Panc1 (cell line): ENCODE measurements around the gene DCUN1D4. TPM values are rescaled to one million over a fixed set of nuclear protein-coding genes. Genes with fewer than 3 reads are reported as not detected.

ENCODE experiments used
- ATAC-seq: fragments of 200-7000 bp; cut with Tn5 transposase; 2 replicates; pipeline ENCODE4 v1.9.1; 2020; ENCODE audit warnings: mild to moderate bottlenecking, moderate library complexity
- BruUV-seq: library from RNA; stranded (reverse); fragments of 400-500 nt; replicated peaks from 2 replicates; lab custom pipeline; 2021; lab: Mats Ljungman, UMichigan
- CTCF ChIA-PET: fragments of 300-600 bp; sonication (Branson Sonifier 250); formaldehyde crosslinking; loops from one replicate; lab custom pipeline; 2022; ENCODE audit warnings: antibody characterized with exemption; lab: Charles Lee
- POLR2A ChIA-PET: fragments of 300-600 bp; sonication (Branson Sonifier 250); formaldehyde crosslinking; loops from one replicate; lab custom pipeline; 2022; ENCODE audit warnings: antibody characterized with exemption; lab: Charles Lee
- DNase-seq: peaks from one replicate; pipeline ENCODE4 v3.0.0-alpha.2; 2010; ENCODE audit warnings: low read depth, low spot score
- H3K27ac ChIP-seq: 2 replicates; pipeline ENCODE4 v1.5.1; 2011; ENCODE audit warnings: mild to moderate bottlenecking, low read length, inconsistent platforms
- H3K27me3 ChIP-seq: fragments of 200-500 bp; sonication (Bioruptor generic); 2 replicates; pipeline ENCODE4 v1.6.0; 2014; ENCODE audit warnings: low read length, inconsistent platforms; ENCODE audit not compliant: control insufficient read depth, insufficient read depth
- H3K36me3 ChIP-seq: fragments of 200-500 bp; sonication (Bioruptor generic); 2 replicates; pipeline ENCODE4 v1.5.1; 2014; ENCODE audit warnings: inconsistent platforms, mild to moderate bottlenecking, low read length, moderate library complexity; ENCODE audit not compliant: control insufficient read depth, insufficient read depth
- H3K4me1 ChIP-seq: 2 replicates; pipeline ENCODE4 v1.5.1; 2011; ENCODE audit warnings: inconsistent platforms, mild to moderate bottlenecking, low read length, moderate library complexity; ENCODE audit not compliant: control insufficient read depth, insufficient read depth
- H3K4me3 ChIP-seq, 2 experiments: 2 replicates each; pipeline ENCODE4 v1.5.1; 2011 to 2012; ENCODE audit warnings: low read depth in 2 of 2, low read length in 2 of 2, mild to moderate bottlenecking in 2 of 2, inconsistent platforms in 1 of 2, moderate library complexity in 1 of 2
- H3K9me3 ChIP-seq: fragments of 200-500 bp; sonication (Bioruptor generic); 2 replicates; pipeline ENCODE4 v1.5.1; 2014; ENCODE audit warnings: low read depth, mild to moderate bottlenecking, inconsistent platforms, low read length, moderate library complexity; ENCODE audit not compliant: control insufficient read depth, insufficient read depth
- POLR2AphosphoS5 ChIP-seq: IDR thresholded peaks from 2 replicates; pipeline ENCODE4 v1.6.1; 2012; ENCODE audit warnings: mild to moderate bottlenecking, low read depth, low read length, moderate library complexity
- SIN3A ChIP-seq: IDR thresholded peaks from 2 replicates; pipeline ENCODE4 v1.6.1; 2012; ENCODE audit warnings: low read depth, mild to moderate bottlenecking, low read length, moderate library complexity, borderline replicate concordance; ENCODE audit not compliant: insufficient read depth
- TCF7L2 ChIP-seq: IDR thresholded peaks from 2 replicates; pipeline ENCODE4 v1.6.1; 2011; ENCODE audit warnings: mild to moderate bottlenecking, low read depth, low read length, inconsistent platforms
- in situ Hi-C: cut with HindIII; loops from 2 replicates; pipeline ENCODE4 v1.10.0; 2016; ENCODE audit warnings: low sequenced_read_pairs, low pct_unique_long_range_greater_than_20kb
- intact Hi-C: fragments of 100-400 bp; cut with micrococcal nuclease; formaldehyde crosslinking; loops from one replicate; pipeline ENCODE4 v1.10.0; 2022; ENCODE audit not compliant: unreplicated experiment
- total RNA-seq: library from RNA; stranded (reverse); gene quantifications from one replicate; pipeline ENCODE4 v1.2.1, GENCODE V29; 2021; ENCODE audit not compliant: unreplicated experiment
- TF ChIP-seq, protein P1 (sequence below), 2 experiments: IDR thresholded peaks; 2 replicates each; pipeline ENCODE4 v1.6.1; 2011 to 2012; ENCODE audit warnings: low read depth in 2 of 2, control low read depth in 1 of 2, low read length in 1 of 2, mild to moderate bottlenecking in 1 of 2, moderate library complexity in 1 of 2; ENCODE audit not compliant: insufficient read depth in 1 of 2
- TF ChIP-seq, protein P2 (sequence below): fragments of 450-650 bp; IDR thresholded peaks from 2 replicates; pipeline ENCODE4 v1.5.1; 2017; ENCODE audit warnings: mild to moderate bottlenecking

The DCUN1D4 gene
- total RNA-seq, 1 experiment from 2014 or later, result 64.6 TPM

DNA sequence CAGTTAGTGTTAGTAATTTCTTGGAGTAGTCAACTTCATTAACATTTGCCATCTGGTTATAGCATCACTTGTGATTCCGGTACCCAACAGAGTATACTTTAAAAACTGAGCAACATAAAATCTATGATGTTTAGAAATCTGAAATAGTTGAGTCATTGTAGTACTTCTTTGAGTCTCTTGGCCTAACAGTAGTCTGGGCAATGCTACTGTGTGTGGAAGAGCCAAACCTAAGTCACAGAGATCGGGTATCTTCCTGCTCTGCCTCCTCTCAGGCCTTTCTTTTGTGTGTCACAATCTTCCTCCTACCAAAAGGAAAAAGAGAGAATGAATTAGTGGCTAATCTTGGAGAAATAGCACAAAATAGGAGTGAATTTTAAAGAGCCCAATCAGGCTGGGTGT, 25.5 kb downstream of the DCUN1D4 start:
- CTCF ChIA-PET, result no interaction called here
- intact Hi-C loops, result no loop called here
- peaks cover 8% of the 10 kb centered on the region for H3K36me3 ChIP-seq
- no peak overlapping the region for H3K27ac ChIP-seq
- DNase-seq, result no peak
- POLR2A ChIA-PET, result no interaction called here
- no TSS peak for BruUV-seq
- TF ChIP-seq, protein P1, sequence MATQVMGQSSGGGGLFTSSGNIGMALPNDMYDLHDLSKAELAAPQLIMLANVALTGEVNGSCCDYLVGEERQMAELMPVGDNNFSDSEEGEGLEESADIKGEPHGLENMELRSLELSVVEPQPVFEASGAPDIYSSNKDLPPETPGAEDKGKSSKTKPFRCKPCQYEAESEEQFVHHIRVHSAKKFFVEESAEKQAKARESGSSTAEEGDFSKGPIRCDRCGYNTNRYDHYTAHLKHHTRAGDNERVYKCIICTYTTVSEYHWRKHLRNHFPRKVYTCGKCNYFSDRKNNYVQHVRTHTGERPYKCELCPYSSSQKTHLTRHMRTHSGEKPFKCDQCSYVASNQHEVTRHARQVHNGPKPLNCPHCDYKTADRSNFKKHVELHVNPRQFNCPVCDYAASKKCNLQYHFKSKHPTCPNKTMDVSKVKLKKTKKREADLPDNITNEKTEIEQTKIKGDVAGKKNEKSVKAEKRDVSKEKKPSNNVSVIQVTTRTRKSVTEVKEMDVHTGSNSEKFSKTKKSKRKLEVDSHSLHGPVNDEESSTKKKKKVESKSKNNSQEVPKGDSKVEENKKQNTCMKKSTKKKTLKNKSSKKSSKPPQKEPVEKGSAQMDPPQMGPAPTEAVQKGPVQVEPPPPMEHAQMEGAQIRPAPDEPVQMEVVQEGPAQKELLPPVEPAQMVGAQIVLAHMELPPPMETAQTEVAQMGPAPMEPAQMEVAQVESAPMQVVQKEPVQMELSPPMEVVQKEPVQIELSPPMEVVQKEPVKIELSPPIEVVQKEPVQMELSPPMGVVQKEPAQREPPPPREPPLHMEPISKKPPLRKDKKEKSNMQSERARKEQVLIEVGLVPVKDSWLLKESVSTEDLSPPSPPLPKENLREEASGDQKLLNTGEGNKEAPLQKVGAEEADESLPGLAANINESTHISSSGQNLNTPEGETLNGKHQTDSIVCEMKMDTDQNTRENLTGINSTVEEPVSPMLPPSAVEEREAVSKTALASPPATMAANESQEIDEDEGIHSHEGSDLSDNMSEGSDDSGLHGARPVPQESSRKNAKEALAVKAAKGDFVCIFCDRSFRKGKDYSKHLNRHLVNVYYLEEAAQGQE (IDR thresholded peaks at IDR 0.05; ENCODE audit: insufficient read depth in 1 of 2, low read depth in 2 of 2, low read length in 1 of 2), result no peak
- TF ChIP-seq TCF7L2 (no peak), POLR2AphosphoS5 (no peak), SIN3A (no peak)
- TF ChIP-seq, protein P2, sequence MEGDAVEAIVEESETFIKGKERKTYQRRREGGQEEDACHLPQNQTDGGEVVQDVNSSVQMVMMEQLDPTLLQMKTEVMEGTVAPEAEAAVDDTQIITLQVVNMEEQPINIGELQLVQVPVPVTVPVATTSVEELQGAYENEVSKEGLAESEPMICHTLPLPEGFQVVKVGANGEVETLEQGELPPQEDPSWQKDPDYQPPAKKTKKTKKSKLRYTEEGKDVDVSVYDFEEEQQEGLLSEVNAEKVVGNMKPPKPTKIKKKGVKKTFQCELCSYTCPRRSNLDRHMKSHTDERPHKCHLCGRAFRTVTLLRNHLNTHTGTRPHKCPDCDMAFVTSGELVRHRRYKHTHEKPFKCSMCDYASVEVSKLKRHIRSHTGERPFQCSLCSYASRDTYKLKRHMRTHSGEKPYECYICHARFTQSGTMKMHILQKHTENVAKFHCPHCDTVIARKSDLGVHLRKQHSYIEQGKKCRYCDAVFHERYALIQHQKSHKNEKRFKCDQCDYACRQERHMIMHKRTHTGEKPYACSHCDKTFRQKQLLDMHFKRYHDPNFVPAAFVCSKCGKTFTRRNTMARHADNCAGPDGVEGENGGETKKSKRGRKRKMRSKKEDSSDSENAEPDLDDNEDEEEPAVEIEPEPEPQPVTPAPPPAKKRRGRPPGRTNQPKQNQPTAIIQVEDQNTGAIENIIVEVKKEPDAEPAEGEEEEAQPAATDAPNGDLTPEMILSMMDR, result no peak
- H3K4me1 ChIP-seq, result no peaks in the 10 kb centered on the region
- no peak for ATAC-seq
- no peak overlapping the region for H3K4me3 ChIP-seq
- in situ Hi-C loops, result no loop called here
- no peaks in the 10 kb centered on the region for H3K9me3 ChIP-seq
- no peaks in the 10 kb centered on the region for H3K27me3 ChIP-seq

DNA sequence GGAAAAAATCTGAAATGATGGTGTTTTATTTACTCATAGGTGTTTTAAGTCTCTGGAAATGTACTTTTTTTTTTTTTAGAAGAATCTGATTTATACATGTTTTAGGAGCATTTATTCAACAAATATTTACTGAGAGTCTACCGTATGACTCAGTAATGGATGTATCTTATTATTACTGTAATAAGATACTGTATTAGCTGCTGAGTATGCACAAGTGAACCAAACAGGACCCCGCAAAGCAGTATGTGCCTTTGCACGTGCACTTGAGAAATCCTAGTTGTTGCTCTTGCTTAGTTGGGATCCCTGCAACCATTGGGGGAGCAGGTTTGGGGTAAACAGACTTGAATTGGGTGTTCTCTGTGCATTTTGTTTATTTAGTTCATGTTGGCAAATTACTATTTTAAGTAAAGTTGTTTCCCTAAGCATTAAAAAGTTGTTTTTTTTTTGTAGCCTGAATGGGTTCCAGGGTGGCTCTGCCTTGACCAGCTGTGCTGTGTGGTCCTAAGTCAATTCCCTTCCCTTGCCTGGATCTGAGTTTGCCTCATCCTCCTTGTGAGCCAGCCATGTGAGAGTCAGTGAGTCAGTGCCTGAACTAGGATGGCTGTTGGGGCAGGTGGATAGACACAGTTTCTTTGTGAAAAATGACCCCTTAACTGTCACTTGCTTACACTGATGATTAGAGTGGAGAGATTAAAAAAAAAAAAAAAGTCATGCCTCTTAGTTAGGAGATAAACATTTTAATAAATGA, 27.7 kb downstream of the DCUN1D4 start:
- ChIA-PET POLR2A (no interaction called here), CTCF (interaction anchor here (0.7 kb wide), 1 partner anchor 29 kb away, joined by 3 read pairs; no protein-coding TSS in a partner anchor)
- no peaks in the 10 kb centered on the region for H3K4me1 ChIP-seq
- H3K36me3 ChIP-seq, result peaks cover 9% of the 10 kb centered on the region
- intact Hi-C loops, result no loop called here
- H3K9me3 ChIP-seq, result no peaks in the 10 kb centered on the region
- no peak for ATAC-seq
- H3K27me3 ChIP-seq, result no peaks in the 10 kb centered on the region
- H3K27ac ChIP-seq, result no peak overlapping the region
- no peak for DNase-seq
- H3K4me3 ChIP-seq, result no peak overlapping the region
- no TSS peak for BruUV-seq
- TF ChIP-seq SIN3A (no peak), TCF7L2 (no peak), POLR2AphosphoS5 (no peak)
- TF ChIP-seq, protein P1 (IDR thresholded peaks at IDR 0.05; ENCODE audit: insufficient read depth in 1 of 2, low read depth in 2 of 2, low read length in 1 of 2), result no peak
- TF ChIP-seq, protein P2, result no peak
- in situ Hi-C loops, result no loop called here
